Endothelial cell of umbilical vein (primary cell): ENCODE results near the gene TRAPPC3L.

Experiments used
- EZH2 ChIP-seq: IDR thresholded peaks from 2 replicates; pipeline ENCODE4 v1.6.1; 2012; ENCODE audit warnings: borderline replicate concordance, low read depth, mild to moderate bottlenecking, moderate library complexity, low read length, inconsistent platforms; ENCODE audit not compliant: severe bottlenecking
- JUN ChIP-seq: IDR thresholded peaks from 2 replicates; pipeline ENCODE4 v1.6.1; 2011; ENCODE audit warnings: borderline replicate concordance, low read depth; ENCODE audit not compliant: insufficient read length, insufficient read depth
- POLR2A ChIP-seq: IDR thresholded peaks from 2 replicates; pipeline ENCODE4 v1.6.1; 2012; ENCODE audit warnings: low read depth, mild to moderate bottlenecking, control low read depth, low read length
- TF ChIP-seq, protein P1 (sequence below), 2 donors: IDR thresholded peaks; 1 replicate in 1 of 2; 2 replicates in 1 of 2; pipeline ENCODE4 v1.5.1; 2011; ENCODE audit warnings: low read length in 2 of 2, mild to moderate bottlenecking in 2 of 2, moderate library complexity in 2 of 2, control low read depth in 1 of 2, inconsistent platforms in 1 of 2, low read depth in 1 of 2; ENCODE audit not compliant: insufficient read depth in 1 of 2; ENCODE audit errors: extremely low read depth in 1 of 2

DNA sequence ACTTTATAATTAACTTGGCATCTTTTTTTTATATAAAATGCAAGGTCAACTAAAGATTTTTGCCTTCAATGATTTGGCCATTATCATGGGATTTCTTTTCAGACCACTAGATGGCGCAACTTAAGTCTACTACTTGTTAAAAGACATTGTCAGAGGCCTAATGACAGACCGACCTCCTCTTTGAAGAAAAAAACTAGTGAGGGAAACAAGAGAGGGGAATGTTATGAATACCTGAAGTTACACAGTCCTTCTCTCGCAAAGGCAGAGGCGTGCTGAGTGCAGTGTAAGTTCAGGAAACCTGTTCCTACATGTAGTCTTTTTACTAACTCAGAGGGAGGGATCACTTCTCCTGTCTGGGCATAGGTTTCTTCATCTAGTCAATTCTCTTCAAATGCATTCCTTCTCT lies 9.3 kb downstream of the TRAPPC3L start:
- TF ChIP-seq POLR2A (no peak), EZH2 (no peak), JUN (no peak)
- TF ChIP-seq, protein P1, sequence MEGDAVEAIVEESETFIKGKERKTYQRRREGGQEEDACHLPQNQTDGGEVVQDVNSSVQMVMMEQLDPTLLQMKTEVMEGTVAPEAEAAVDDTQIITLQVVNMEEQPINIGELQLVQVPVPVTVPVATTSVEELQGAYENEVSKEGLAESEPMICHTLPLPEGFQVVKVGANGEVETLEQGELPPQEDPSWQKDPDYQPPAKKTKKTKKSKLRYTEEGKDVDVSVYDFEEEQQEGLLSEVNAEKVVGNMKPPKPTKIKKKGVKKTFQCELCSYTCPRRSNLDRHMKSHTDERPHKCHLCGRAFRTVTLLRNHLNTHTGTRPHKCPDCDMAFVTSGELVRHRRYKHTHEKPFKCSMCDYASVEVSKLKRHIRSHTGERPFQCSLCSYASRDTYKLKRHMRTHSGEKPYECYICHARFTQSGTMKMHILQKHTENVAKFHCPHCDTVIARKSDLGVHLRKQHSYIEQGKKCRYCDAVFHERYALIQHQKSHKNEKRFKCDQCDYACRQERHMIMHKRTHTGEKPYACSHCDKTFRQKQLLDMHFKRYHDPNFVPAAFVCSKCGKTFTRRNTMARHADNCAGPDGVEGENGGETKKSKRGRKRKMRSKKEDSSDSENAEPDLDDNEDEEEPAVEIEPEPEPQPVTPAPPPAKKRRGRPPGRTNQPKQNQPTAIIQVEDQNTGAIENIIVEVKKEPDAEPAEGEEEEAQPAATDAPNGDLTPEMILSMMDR (IDR thresholded peaks at IDR 0.05; ENCODE audit: extremely low read depth in 1 of 2, insufficient read depth in 1 of 2, low read depth in 1 of 2, low read length in 2 of 2) = peak; percentile 43 to 51
